Dermis microvascular lymphatic vessel endothelial cell (primary cell): ENCODE measurements around the gene TAPBP. TPM values are rescaled to one million over a fixed set of nuclear protein-coding genes. Genes with fewer than 3 reads are reported as not detected.
A peak's percentile ranks its signal among the peaks of the same experiment; 100 is the strongest.
"Not testable (repeated sequence)": the region's sequence is repeated elsewhere in the genome, so short reads cannot be mapped to it uniquely, and the experiment has no call there.

Experiments used
- DNase-seq, 2 donors: peaks; one replicate each; pipeline versions ENCODE4 v3.0.0 to v3.0.0-alpha.2; 2010; ENCODE audit warnings: low read depth in 2 of 2
- total RNA-seq: library from RNA; depleted of rRNA; stranded (reverse); fragments of >200 nt; gene quantifications from 2 replicates; pipeline ENCODE4 v1.2.1, GENCODE V29; 2014

The TAPBP gene
- total RNA-seq, 1 donor from 2014 or later, result 47.5 TPM

GRCh38 chr6:33277663-33278391, 36.1 kb downstream of the TAPBP start:
- DNase-seq, result no peak

GRCh38 chr6:33276864-33277662, 36.8 kb downstream of the TAPBP start, which contains the start of gene B3GALT4:
Gene B3GALT4, plus strand, starts transcription at chr6:33277123. Its CDS starts 297 bp downstream, at chr6:33277420.
- peak in 1 of 2 donors; percentile 71 for DNase-seq

- DNase-seq, result no peak
Measured at GRCh38 chr6:33276581-33276863, 37.4 kb downstream of the TAPBP start.

GRCh38 chr6:33275795-33276580, 37.9 kb downstream of the TAPBP start:
- not testable (repeated sequence) for DNase-seq

- DNase-seq, result no peak
Measured at GRCh38 chr6:33273924-33274902, 39.7 kb downstream of the TAPBP start.

- no peak for DNase-seq
Measured at GRCh38 chr6:33273129-33273923, 40.6 kb downstream of the TAPBP start.

- DNase-seq, result no peak
Measured at GRCh38 chr6:33272275-33273128, 41.4 kb downstream of the TAPBP start.

GRCh38 chr6:33271468-33272274, 42.2 kb downstream of the TAPBP start, which contains the start of the genes RPS18 and VPS52:
Gene RPS18, plus strand, starts transcription at chr6:33272075. Its CDS starts 45 bp downstream, at chr6:33272120.
Gene VPS52, minus strand, starts transcription at chr6:33271876. Its CDS starts 201 bp downstream, at chr6:33271675.
- DNase-seq, result peak; percentile 100

GRCh38 chr6:33271117-33271467, 42.8 kb downstream of the TAPBP start:
- no peak for DNase-seq

GRCh38 chr6:33264015-33264414, 49.9 kb downstream of the TAPBP start:
- no peak for DNase-seq

- not testable (repeated sequence) for DNase-seq
Measured at GRCh38 chr6:33262490-33262889, 51.4 kb downstream of the TAPBP start.

GRCh38 chr6:33259032-33259431, 54.8 kb downstream of the TAPBP start:
- no peak for DNase-seq

GRCh38 chr6:33254591-33254990, 59.3 kb downstream of the TAPBP start:
- no peak for DNase-seq

- no peak for DNase-seq
Measured at GRCh38 chr6:33252759-33253158, 61.1 kb downstream of the TAPBP start.

GRCh38 chr6:33251395-33252012, 62.4 kb downstream of the TAPBP start:
- DNase-seq, result no peak

- DNase-seq, result no peak
Measured at GRCh38 chr6:33250731-33251130, 63.1 kb downstream of the TAPBP start.

- DNase-seq, result peak in 1 of 2 donors; percentile 35
Measured at GRCh38 chr6:33249732-33250630, 63.9 kb downstream of the TAPBP start.
